NCI-H1694 (cell line): ENCODE measurements around the gene MACROD2.
"Not testable (repeated sequence)": the region's sequence is repeated elsewhere in the genome, so short reads cannot be mapped to it uniquely, and the experiment has no call there.

ENCODE experiments used
- DNase-seq: peaks from one replicate; lab custom pipeline; 2025; lab: John Stamatoyannopoulos, UW

The MACROD2 gene

GRCh38 chr20:15111654-15112053 is 1116.3 kb downstream of the MACROD2 start:
- DNase-seq = no peak

GRCh38 chr20:15113144-15113773 is 1117.9 kb downstream of the MACROD2 start:
- DNase-seq = no peak

GRCh38 chr20:15119852-15120487 is 1124.7 kb downstream of the MACROD2 start:
- no peak for DNase-seq

GRCh38 chr20:15122613-15123012 is 1127.3 kb downstream of the MACROD2 start:
- no peak for DNase-seq

GRCh38 chr20:15131176-15131575 is 1135.9 kb downstream of the MACROD2 start:
- no peak for DNase-seq

GRCh38 chr20:15138548-15139126 is 1143.3 kb downstream of the MACROD2 start:
- DNase-seq = no peak

- DNase-seq = no peak
Observed at GRCh38 chr20:15139522-15139921, 1144.2 kb downstream of the MACROD2 start.

GRCh38 chr20:15140286-15140685 is 1145.0 kb downstream of the MACROD2 start:
- no peak for DNase-seq

GRCh38 chr20:15140940-15141339 is 1145.6 kb downstream of the MACROD2 start:
- DNase-seq = not testable (repeated sequence)

GRCh38 chr20:15141861-15142260 is 1146.5 kb downstream of the MACROD2 start:
- no peak for DNase-seq

- no peak for DNase-seq
Observed at GRCh38 chr20:15143478-15143877, 1148.2 kb downstream of the MACROD2 start.

- no peak for DNase-seq
Observed at GRCh38 chr20:15144916-15145315, 1149.6 kb downstream of the MACROD2 start.

- no peak for DNase-seq
Observed at GRCh38 chr20:15146948-15147347, 1151.6 kb downstream of the MACROD2 start.

GRCh38 chr20:15154070-15154469 is 1158.8 kb downstream of the MACROD2 start:
- DNase-seq = no peak

- DNase-seq = no peak
Observed at GRCh38 chr20:15155848-15156401, 1160.6 kb downstream of the MACROD2 start.

GRCh38 chr20:15158533-15158932 is 1163.2 kb downstream of the MACROD2 start:
- DNase-seq = no peak

- DNase-seq = no peak
Observed at GRCh38 chr20:15162079-15162647, 1166.8 kb downstream of the MACROD2 start.

GRCh38 chr20:15163632-15164031 is 1168.3 kb downstream of the MACROD2 start:
- no peak for DNase-seq

- no peak for DNase-seq
Observed at GRCh38 chr20:15164726-15165125, 1169.4 kb downstream of the MACROD2 start.

- no peak for DNase-seq
Observed at GRCh38 chr20:15166744-15167143, 1171.4 kb downstream of the MACROD2 start.

- no peak for DNase-seq
Observed at GRCh38 chr20:15171016-15171415, 1175.7 kb downstream of the MACROD2 start.

GRCh38 chr20:15176929-15177328 is 1181.6 kb downstream of the MACROD2 start:
- DNase-seq = no peak

- no peak for DNase-seq
Observed at GRCh38 chr20:15178581-15178980, 1183.3 kb downstream of the MACROD2 start.
